Activated CD8-positive, alpha-beta memory T cell treated with anti-CD3 and anti-CD28 coated beads for 4 hours (primary cell): ENCODE measurements around the gene PNPLA6.

Source experiments
- DNase-seq, 2 donors: peaks; one replicate each; pipeline ENCODE4 v3.0.0-alpha.2; 2020; ENCODE audit warnings: low read depth in 2 of 2

The PNPLA6 gene

DNA sequence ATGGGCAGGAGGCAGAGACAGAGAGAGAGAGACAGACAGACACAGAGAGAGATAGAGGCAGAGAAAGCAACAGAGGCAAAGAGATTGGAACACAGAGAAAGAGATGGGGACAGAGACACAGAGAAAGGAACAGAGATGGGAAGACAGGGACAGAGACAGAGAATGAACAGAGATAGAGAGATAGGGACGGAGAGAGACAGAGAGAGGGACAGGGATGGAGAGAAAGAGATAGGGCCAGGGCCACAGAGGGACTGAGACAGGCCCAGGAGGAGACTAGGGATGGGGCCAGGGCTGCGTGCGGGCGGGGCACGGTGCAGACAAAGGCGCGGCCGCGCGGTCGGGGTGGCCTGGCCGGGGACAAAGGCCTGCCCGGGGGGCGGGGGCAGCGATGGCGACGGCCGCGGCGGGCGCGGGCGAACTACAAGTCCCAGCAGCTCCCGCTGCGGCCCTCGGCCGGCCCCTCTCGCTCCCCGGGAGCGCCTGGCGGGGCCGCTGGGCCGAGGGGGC is 19.8 kb upstream of the PNPLA6 start, which contains the start of gene ZNF358:
Gene ZNF358, plus strand, starts transcription at position 459 of the 507 bp plus-strand sequence. CDS start 3,140 bp downstream, outside the sequence.
- DNase-seq: no peak

DNA sequence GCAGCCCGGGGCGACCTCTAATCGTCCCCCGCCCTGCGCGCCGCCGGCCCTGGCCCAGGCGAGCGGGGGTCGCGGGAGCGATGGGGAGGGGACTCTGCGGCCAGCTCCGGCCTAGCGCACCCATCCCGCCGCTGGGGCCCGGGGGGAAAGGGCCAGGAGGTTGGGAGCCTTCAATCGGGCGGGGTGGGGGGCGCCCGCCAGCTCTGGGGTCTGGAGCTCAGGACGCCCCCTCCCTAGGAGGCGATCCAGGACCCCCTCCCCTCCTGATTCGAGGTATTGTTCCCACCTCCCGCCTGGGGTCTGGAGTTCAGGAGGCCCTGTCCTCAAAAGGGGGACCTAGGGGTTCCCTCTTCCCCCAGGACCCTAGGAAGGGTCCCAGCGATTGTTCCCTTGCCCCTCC is 19.2 kb upstream of the PNPLA6 start:
- DNase-seq: no peak

- DNase-seq: no peak
These were observed 18.6 kb upstream of the PNPLA6 start for GRCh38 chr19:7516878-7517277.

DNA sequence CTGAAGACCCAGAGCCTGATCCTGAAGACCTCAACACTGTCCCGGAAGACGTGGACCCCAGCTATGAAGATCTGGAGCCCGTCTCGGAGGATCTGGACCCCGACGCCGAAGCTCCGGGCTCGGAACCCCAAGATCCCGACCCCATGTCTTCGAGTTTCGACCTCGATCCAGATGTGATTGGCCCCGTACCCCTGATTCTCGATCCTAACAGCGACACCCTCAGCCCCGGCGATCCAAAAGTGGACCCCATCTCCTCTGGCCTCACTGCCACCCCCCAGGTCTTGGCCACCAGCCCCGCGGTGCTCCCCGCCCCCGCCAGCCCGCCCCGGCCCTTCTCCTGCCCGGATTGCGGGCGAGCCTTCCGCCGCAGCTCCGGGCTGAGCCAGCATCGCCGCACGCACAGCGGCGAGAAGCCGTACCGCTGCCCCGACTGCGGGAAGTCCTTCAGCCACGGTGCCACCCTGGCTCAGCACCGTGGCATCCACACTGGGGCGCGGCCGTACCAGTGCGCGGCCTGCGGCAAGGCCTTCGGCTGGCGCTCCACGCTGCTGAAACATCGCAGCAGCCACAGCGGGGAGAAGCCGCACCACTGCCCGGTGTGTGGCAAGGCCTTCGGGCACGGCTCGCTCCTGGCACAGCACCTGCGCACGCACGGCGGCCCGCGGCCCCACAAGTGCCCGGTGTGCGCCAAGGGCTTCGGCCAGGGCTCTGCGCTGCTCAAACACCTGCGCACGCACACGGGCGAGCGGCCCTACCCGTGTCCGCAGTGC is 16.0 kb upstream of the PNPLA6 start:
- DNase-seq: no peak

GRCh38 chr19:7520131-7521051 is 15.1 kb upstream of the PNPLA6 start:
- no peak for DNase-seq

GRCh38 chr19:7521551-7522071 is 13.9 kb upstream of the PNPLA6 start:
- DNase-seq: no peak

GRCh38 chr19:7522072-7522922 is 13.2 kb upstream of the PNPLA6 start, which contains the start of gene MCOLN1:
Gene MCOLN1 (plus strand): TSS chr19:7522624. CDS start chr19:7522751, 127 bp downstream.
- peak; percentile 98 to 99 for DNase-seq

- DNase-seq: no peak
These were observed 12.4 kb upstream of the PNPLA6 start for GRCh38 chr19:7522923-7523667.

- DNase-seq: no peak
These were observed 11.0 kb upstream of the PNPLA6 start for GRCh38 chr19:7524523-7524922.

- no peak for DNase-seq
These were observed 10.4 kb upstream of the PNPLA6 start for GRCh38 chr19:7524992-7525739.

DNA sequence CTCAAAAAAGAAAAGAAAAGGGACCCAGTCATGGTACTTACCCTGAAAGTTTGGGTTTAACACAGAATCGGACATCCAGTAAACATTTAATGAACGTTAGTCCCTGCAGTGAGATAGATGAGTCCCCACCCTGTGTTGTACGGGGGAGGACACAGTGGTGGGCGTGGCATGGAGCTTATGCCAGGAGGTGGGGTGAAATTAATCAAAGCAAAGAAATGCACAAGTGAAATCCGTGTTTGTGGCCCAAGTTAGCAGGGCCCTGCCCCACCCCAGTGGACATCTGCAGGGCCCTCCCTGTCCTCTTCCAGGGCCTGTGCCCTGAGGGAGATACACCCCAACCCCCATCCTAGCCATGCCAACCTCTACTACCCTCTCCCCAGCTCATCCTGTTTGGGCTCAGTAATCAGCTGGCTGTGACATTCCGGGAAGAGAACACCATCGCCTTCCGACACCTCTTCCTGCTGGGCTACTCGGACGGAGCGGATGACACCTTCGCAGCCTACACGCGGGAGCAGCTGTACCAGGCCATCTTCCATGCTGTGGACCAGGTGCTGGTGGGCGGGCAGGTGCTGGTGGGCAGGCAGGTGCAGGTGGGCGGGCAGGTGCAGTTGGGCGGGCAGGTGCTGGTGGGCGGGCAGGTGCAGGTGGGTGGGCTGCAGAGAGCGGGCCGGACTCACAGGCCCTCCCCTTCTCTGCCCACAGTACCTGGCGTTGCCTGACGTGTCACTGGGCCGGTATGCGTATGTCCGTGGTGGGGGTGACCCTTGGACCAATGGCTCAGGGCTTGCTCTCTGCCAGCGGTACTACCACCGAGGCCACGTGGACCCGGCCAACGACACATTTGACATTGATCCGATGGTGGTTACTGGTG is 9.2 kb upstream of the PNPLA6 start:
- no peak for DNase-seq

GRCh38 chr19:7527516-7528191 is 7.9 kb upstream of the PNPLA6 start:
- DNase-seq: no peak

DNA sequence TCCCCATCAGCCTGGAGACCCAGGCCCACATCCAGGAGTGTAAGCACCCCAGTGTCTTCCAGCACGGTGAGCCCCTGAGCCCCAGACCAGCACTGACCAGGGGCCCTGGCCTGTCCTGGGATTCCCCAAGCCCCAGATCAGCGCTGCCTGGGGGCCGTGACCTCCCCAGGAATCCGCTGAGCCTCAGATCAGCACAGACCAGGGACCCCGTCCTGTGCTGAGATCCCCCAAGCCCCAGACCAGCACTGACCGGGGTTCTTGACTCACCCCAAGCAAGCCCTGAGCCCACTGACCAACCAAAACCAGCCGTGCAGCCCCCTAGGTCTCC is 7.4 kb upstream of the PNPLA6 start:
- no peak for DNase-seq

- no peak for DNase-seq
These were observed 6.8 kb upstream of the PNPLA6 start for GRCh38 chr19:7528522-7529245.

- no peak for DNase-seq
These were observed 6.3 kb upstream of the PNPLA6 start for GRCh38 chr19:7529246-7529600.

DNA sequence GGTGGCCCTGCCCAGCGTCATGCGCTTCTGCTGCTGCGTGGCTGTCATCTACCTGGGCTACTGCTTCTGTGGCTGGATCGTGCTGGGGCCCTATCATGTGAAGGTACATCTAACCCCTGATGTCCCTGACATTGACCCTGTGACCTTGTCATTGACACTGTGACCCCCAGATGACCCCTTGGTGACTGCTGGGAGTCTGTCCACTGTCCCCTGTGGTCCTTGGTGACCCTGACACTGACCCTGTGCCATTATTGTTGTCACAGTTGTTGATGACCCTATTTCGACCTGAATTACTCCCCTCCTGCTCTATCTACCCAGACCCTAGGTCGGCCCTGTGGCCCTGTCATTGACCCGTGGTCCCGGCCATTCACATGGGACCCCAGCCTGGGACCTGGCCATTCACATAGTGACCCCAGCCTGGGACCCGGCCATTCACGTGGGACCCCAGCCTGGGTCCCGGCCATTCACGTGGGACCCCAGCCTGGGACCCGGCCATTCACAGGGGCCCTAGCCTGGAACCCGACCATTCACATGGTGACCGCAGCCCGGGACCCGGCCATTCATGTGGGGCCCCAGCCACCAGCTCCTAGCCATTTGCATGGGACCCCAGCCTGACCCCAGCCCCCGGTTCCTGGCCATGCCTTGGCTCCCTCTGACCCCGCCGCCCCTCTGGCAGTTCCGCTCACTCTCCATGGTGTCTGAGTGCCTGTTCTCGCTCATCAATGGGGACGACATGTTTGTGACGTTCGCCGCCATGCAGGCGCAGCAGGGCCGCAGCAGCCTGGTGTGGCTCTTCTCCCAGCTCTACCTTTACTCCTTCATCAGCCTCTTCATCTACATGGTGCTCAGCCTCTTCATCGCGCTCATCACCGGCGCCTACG is 5.7 kb upstream of the PNPLA6 start:
- no peak for DNase-seq
